GM18511 (cell line): ENCODE results near the gene PCIF1.
"Not testable (repeated sequence)": the region's sequence is repeated elsewhere in the genome, so short reads cannot be mapped to it uniquely, and the experiment has no call there.

ENCODE experiments used
- ATAC-seq: cut with Tn5 transposase; IDR thresholded peaks from one replicate; pipeline ENCODE4 v1.9.1; 2021; ENCODE audit warnings: mild to moderate bottlenecking, moderate library complexity; ENCODE audit not compliant: unreplicated experiment

PCIF1 gene

DNA sequence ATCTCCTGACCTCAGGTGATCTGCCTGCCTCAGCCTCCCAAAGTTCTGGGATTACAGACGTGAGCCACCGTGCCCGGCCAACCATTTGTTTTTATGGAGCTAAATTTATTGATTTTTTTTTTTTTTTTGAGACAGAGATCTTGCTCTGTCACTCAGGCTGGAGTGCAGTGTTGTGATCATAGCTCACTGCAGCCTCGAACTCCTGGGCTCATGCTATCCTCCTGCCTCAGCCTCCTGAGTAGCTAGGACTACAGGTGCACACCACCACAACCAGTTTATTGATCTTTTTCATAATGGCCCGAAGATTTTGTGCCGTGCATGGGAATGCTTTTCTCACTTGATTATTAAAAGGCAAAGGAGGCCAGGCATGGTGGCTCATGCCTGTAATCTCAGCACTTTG is 54.3 kb downstream of the PCIF1 start:
- not testable (repeated sequence) for ATAC-seq

DNA sequence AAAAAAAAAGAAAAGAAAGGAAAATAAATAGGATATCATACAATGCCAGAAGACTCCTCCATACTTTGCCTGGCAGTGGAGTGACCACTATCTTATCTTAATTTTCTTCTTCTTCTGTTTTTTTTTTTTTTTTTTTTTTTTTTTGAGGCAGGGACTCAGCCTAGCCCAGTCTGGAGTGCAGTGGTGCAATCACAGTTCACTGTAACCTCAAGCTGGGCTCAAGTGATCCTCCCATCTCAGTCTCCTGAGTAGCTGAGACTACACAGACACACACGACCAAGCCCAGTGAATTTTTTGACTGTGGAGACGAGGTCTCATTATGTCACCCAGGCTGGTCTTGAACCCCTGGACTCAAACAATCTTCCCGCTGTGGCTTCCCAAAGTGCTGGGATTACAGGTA is 57.1 kb downstream of the PCIF1 start:
- ATAC-seq = no peak

DNA sequence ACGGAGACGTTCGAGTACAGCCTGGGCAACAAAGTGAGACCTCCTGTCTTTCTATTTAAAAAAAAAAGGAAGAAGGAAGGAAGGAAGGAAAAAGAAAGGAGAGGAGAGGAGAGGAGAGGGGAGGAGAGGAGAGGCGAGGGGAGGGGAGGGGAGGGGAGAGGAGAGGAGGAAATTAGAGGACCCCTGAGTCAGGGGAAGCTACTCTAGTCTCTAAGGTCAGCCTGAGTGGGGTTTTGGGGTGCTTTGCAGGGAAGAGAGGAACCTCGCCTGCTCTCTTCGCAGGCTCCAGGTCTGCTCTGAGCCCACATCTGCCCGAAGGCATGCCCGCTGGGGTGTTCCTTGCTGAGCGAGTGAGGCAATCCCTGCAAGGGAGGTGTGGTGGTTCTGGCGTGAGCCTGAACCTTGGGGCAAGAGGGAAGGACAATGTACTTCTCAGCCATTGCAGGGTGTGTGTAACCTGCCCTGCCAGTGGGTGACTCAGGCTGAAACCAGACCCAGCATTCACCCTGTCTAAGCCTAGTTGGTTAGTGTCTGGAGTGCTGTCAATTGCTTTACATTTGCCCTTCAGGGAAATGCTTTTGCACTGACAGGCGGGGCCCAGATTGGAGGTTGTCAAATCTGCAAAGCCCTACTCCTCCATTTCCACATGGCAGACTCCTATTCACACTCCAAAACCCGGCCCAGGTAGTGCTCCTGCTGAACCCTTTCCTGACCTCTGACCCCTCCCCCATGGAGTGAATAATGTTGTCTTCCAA is 58.9 kb downstream of the PCIF1 start:
- no peak for ATAC-seq

DNA sequence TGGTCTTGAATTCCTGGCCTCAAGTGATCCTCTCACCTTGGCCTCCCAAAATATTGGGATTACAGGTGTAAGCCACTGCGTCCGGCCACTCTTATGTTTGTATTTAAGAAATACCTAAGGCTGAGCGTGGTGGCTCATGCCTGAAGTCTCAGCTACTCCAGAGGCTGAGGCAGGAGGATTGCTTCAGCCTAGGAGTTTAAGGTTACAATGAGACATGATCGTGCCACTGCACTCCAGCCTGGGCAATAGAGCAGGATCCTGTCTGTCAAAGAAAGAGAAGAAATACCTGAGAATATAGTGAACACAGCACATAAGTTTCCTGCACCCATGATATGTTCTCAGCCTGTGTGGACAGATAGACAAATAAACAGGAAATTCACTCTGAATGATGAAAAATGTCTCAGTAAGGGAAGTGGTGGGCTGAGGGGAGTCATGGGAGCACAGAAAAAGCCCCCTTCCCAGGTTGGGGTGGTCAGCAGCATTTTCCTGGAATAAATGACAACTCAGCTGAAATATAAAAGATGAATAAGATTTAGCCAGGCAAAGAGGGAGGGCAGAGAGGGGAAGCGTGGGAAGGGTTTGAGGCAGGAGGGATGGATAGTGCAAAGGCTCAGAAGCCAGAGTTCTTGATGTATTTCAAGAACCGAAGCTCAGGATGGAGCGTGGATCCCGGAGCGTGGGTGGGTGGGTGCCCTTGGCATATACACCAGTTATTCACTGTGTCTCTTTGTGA is 60.4 kb downstream of the PCIF1 start:
- ATAC-seq = no peak

DNA sequence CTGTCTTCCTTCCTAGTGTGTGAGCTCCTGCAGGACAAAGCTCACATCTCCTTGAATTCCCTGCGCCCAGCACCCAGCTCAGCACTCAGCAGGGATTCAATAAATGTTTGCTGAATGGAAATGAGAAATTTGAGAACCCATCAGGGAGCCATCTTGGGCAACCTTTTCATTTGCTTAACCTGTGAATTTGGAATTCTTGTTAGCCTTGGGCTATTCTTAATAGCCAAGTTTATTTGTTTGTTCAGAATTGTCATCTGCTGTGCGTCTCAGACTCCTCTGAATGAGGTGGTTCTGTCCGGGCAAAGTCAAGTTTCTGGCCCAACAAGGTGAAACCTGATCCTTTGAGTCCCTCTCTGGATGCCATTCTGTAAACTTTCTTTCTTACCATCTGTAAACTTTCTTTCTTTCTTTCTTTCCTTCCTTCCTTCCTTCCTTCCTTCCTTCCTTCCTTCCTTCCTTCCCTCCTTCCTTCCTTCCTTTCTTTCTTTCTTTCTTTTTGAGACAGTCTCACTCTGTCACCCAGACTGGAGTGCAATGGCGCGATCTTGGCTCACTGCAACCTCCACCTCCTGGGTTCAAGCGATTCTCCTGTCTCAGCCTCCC is 61.1 kb downstream of the PCIF1 start:
- ATAC-seq = not testable (repeated sequence)

DNA sequence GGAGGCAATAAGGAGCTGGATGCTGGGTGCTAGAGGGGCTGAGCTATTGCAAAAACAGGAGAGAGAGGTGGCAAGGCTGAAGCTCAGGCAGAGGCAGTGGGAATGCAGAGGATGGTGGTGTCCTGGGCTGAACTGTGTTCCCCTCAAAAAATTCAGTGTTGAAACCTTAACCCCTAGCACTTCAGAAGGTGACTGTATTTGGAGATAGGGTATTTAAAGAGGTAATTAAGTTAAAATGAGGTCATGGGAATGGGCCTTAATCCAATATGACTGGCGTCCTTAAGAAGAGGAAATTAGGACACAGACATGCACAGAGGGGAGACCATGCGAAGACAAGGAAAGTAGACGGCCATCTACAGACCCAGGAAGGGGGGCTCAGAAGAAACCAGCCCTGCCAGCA is 62.7 kb downstream of the PCIF1 start:
- no peak for ATAC-seq
